Iris pigment epithelial cell (primary cell): Measurements from ENCODE around the gene SMYD1.
"Not testable (repeated sequence)": the region's sequence is repeated elsewhere in the genome, so short reads cannot be mapped to it uniquely, and the experiment has no call there.

ENCODE experiments used
- DNase-seq: peaks from one replicate; pipeline ENCODE4 v3.0.0-alpha.2; 2011; ENCODE audit warnings: low read depth

SMYD1 gene

GRCh38 chr2:88067598-88067997 lies at the start of gene SMYD1:
SMYD1 (plus strand) TSS chr2:88067825; CDS start chr2:88067865, 40 bp downstream.
- no peak for DNase-seq

GRCh38 chr2:88018077-88018805 lies 49.4 kb upstream of the SMYD1 start:
- not testable (repeated sequence) for DNase-seq

GRCh38 chr2:88018909-88019308 lies 48.7 kb upstream of the SMYD1 start:
- no peak for DNase-seq

- DNase-seq: no peak
Observed at GRCh38 chr2:88019985-88020384, 47.6 kb upstream of the SMYD1 start.

GRCh38 chr2:88022669-88022921 lies 45.0 kb upstream of the SMYD1 start:
- DNase-seq: no peak

- DNase-seq: no peak
Observed at GRCh38 chr2:88024509-88024908, 43.1 kb upstream of the SMYD1 start.

- no peak for DNase-seq
Observed at GRCh38 chr2:88027697-88028389, 39.8 kb upstream of the SMYD1 start.

GRCh38 chr2:88028931-88029330 lies 38.7 kb upstream of the SMYD1 start:
- DNase-seq: no peak

- DNase-seq: no peak
Observed at GRCh38 chr2:88032070-88032702, 35.4 kb upstream of the SMYD1 start.

- no peak for DNase-seq
Observed at GRCh38 chr2:88036182-88036581, 31.4 kb upstream of the SMYD1 start.

- DNase-seq: no peak
Observed at GRCh38 chr2:88036606-88037005, 31.0 kb upstream of the SMYD1 start.

- peak; percentile 96 for DNase-seq
Observed at GRCh38 chr2:88038263-88039105, 29.1 kb upstream of the SMYD1 start.

- DNase-seq: no peak
Observed at GRCh38 chr2:88042476-88042875, 25.1 kb upstream of the SMYD1 start.

- not testable (repeated sequence) for DNase-seq
Observed at GRCh38 chr2:88045561-88045960, 22.1 kb upstream of the SMYD1 start.

- DNase-seq: no peak
Observed at GRCh38 chr2:88048541-88048940, 19.1 kb upstream of the SMYD1 start.

- DNase-seq: no peak
Observed at GRCh38 chr2:88049622-88050021, 18.0 kb upstream of the SMYD1 start.

GRCh38 chr2:88051792-88052191 lies 15.8 kb upstream of the SMYD1 start:
- no peak for DNase-seq

- DNase-seq: peak; percentile 74
Observed at GRCh38 chr2:88053296-88053695, 14.3 kb upstream of the SMYD1 start.

GRCh38 chr2:88053934-88054781 lies 13.5 kb upstream of the SMYD1 start:
- peak; percentile 16 for DNase-seq

- peak; percentile 28 for DNase-seq
Observed at GRCh38 chr2:88054782-88055370, 12.7 kb upstream of the SMYD1 start.
